NCI-H2081 (cell line): ENCODE measurements around the gene SORCS3.

Source experiments
- DNase-seq, 2 experiments: peaks; one replicate each; lab custom pipeline; 2025; lab: John Stamatoyannopoulos, UW

The SORCS3 gene

GRCh38 chr10:104920476-104920875 is 279.4 kb downstream of the SORCS3 start:
- DNase-seq: no peak

DNA sequence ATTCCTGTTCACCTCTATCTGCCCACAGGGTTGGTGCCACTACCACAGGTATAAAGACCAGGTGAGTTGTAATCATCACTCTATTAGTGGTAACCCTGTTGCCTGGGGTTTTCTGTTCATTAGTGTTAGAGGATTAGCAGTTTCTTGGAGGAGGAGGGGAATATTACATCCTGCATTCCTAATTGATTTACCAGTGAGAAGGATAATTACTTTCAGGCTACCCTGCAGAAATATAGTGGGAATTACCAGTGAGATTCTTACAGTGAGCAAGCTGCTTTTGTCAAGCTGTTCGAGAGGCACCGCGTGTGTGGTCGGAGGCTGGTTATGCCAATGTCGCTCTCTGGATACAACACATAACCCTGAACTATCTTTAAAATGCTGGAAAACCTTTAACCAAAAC is 280.7 kb downstream of the SORCS3 start:
- no peak for DNase-seq

- DNase-seq: no peak
Observed at GRCh38 chr10:104922810-104923209, 281.7 kb downstream of the SORCS3 start.

- DNase-seq: no peak
Observed at GRCh38 chr10:104923501-104923900, 282.4 kb downstream of the SORCS3 start.

DNA sequence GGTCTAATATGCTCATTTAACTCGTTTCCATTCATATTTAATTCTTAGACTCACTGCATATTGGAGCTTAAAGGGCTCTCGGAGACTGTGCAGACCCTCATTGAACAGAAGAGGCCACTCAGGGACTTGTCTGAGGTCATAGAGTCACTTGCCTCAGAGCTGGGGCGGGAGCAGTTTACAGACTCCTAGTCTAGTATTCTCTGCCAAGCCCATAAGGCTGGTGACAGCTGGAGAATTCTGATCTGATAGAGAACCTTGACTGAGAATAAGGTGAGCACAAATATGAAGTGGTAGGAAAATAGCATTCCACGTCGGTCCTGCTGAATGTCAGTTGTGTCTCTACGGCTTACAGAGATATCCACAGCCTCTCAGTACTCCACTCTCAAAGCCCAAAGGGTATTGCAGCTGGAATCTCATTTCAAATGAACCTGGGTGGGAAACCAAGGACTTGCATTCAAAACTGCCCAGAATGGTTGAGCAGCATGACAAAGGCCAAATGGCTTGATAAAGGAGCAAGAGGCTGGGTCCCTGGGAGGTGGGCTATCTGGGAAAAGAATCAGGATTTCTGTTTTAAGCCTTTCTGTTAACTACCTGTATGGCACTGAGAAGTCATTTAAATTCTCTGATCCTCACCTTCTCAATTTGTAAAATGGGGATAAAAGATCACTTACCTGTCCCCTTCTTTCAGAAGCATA is 283.2 kb downstream of the SORCS3 start:
- DNase-seq: no peak

DNA sequence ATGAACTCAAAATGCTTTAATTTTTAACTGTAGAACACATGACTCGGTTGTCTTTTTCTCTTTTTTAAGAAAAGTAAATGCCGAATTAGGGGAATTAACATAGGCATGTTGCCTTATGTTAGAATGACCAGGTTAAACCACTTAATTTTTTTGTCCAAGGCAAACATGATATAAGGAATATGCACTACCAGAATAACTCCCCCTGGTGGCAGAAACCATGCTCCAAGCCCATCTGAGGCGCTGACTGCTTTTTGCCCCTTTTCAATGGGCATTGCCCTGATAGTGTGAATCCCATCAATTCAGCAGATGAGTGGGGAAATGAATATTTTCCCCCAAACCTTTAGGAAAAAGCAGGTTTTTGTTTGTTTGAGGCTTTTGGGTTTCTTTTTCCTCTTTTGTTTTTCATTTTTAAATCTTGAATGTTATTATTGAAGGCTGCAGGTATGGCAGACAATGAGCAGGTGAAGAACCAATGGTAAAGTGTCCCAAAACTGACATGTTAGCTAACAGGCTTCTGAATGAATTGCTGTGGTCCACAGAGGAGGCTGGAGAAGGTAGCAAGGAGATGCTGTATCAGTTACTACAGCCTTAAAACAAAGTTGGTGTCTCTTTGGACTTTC is 284.3 kb downstream of the SORCS3 start:
- no peak for DNase-seq

DNA sequence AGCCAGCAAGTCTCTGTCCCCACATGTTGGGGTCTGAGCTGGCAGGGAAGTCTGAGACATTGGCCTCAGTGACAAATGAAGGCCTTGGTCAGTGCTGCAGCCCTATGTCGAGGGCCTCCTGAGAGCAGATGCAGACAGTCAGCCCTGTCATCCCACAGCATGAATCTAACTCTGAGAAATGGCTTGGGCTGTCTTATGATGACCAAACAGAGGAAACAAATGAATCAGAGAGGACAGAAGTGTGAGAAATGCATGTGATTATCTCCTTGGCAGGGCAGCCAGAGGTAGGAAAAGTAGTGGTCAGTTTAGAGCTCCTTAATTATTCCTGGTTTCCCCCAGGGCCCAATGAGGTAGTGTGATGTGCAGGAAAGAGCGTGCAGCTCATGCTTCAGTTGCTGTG is 287.6 kb downstream of the SORCS3 start:
- DNase-seq: no peak

GRCh38 chr10:104931612-104932134 is 290.6 kb downstream of the SORCS3 start:
- DNase-seq: no peak

DNA sequence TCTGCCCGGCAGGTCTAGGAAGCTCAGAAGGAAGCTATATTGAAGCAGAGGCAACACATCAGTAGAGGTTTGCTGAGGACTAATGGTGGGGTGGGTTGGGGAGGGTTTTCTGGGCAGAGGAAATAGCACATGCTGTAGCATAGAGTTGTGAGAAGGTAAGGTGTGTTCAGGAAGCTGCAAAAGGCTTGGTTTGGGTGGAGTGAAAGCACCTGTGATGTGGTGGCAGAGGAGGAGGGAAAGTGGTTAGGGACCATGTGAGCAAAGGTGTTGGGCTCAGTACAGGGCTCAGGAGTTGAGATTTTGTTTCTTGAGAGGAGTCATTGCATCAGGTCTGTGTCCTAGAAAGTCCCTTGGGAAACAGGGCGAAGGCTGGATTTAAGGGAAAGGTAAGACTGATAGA is 294.6 kb downstream of the SORCS3 start:
- no peak for DNase-seq

DNA sequence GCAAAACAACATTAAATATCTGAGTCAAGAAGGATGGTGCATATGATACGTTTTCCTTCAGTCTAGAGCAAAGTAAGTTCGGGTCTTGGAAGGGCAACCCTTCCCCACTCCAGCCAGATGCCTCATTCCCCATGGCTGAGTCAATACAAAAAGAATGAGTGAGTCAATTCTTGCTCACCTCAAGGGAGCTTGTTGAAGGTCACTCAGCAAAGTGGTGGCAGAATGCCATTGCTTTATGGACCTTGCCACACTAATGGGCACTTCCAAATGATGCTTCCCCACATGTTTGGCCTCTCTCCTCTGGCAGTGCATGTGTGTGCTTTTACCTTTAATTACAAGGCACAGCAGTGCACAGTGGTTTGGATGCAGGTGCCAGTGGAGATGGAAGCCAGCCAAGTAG is 296.5 kb downstream of the SORCS3 start:
- DNase-seq: no peak

DNA sequence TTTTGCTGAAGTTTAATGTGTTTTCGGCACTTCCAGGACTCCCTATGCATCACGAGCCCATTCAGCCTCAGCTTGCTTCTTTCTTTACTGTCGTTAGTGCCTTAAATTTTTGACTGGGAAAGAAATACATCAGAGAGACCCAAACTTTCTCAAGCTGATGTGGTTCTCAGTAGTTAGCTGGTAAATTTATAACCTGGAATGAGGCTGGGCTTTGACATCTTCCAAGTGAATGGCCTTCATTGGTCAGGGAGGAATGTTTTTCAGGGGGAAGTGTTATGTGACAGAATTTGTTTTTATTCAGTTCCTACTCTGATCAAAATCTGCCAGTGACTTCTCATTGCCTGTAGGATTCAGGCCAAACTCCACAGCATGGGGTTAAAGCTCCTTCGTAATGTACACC is 296.9 kb downstream of the SORCS3 start:
- DNase-seq: no peak

DNA sequence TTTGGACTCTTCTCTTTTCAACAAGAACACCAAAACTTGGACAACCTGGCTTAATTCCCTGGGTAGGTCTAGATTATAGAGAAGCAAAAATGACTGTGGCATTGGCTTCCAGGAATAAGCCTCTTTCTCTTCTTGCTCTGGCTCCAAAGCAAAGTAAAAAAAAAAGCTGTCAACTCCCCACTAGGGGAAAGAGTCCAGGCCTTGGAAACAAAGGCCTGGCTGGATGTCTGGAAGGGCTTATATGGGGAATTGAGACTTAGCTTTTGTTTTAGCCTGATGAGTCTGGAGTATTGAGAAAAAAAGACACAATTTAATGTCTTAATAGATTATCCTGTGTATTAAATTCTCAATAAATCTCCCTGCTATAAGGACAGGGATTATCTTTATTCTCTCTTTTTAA is 300.6 kb downstream of the SORCS3 start:
- no peak for DNase-seq

DNA sequence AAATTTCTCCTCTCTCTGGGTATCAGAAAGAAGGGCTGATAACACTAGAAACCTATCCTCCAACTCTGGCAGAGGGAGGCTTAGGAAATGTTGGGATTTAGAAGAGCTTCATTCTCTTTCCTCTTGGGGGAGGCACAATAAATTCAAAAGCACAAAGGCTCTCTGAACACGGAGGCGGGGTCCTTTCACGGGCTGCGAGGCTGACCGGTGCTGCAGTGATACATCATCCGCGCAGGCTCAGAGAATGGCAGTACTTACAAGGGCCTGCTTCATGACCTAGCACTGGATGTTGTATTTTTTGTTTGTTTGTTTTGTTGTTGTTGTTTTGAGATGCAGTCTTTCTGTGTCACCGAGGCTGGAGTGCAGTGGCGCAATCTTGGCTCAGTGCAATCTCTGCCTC is 306.2 kb downstream of the SORCS3 start:
- no peak for DNase-seq

- DNase-seq: no peak
Observed at GRCh38 chr10:104957178-104957841, 316.2 kb downstream of the SORCS3 start.

DNA sequence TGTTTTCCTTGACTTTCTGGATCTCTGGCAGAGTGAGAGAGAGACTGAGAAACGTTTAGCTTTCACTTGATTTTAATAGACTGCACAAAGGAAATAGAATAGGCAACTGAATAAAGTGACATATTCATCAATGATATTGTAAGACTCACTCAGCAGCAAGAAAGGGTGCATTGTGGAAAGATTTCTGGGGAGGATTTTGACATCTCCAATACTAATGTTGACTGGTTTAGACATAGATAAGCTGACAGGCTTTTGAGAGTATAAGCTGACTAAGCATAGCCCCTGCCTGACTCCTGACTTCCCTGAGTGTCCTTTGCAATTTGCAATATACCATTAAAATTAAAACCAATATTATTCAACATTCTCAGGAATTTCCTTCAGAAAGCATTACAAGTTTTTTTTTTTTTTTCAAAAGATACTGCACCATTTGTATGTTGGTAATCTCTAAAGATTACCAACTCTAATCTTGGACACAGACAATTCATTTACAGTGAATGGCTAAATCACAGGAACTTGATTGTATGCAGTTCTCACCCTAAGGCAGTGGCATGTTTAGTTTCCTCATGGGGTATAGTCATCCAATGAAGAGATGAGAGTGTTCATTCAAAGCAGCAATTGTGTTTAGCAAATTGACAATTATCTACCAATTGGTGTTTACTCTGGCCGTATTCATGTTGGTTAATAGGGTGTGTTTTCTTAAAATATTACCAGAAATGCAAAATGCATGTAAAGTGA is 325.6 kb downstream of the SORCS3 start:
- no peak for DNase-seq

DNA sequence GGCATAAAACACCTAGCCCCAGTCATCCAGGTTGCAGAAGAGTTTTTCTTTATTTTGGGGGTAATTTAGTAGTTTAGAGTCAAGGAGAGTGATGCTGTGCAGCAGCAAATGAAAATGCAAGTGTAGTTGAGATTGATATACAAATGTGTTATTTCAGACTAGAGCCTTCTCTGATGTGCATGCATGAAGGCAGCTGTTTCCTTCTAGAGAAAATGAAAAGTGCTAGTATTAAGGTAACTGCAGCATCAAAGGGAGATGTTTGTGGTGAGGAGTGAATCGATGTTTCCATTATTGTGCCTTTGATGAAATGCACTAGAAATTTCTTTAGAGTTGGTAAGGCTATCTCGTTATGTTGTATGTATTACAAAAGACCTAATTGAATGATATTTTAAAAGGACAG is 339.3 kb downstream of the SORCS3 start:
- no peak for DNase-seq

DNA sequence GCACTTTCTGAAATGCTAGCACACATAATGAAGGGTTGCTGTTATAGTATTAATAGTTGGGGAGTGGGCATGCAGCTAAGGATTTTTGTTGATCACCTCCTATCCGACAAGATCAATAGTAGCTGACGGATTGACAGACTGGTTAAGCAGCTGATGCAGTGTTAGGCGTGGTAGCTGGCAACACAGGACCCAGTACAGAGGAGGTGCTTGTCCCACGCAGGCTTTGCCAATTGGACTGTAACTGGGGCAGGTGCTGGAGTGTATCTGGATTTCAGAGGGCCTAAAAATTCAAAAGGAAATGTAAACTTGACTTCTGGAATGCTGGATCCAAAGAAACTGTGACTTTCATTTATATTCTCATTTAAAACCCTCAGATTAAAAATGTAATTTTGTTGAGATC is 340.9 kb downstream of the SORCS3 start:
- DNase-seq: no peak

DNA sequence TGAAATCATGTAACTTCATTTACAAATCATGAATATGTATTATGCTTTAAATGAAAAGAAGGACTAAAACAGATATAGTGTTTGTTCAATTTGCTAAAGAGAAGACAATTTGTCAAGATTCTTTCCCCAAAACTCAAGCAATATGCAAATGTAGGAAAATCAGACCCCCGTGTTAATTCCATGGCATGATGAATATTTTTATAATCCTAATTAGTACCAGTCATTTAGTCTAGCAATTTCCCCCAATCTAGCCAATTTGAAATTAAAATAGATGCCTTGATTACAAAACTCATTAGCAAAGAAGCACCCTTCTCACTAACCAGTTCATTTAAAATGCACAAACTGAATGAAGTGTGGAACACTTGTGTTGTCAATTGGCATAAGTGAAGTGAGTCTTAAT is 347.6 kb downstream of the SORCS3 start:
- DNase-seq: no peak

GRCh38 chr10:104989880-104990279 is 348.8 kb downstream of the SORCS3 start:
- no peak for DNase-seq

- DNase-seq: no peak
Observed at GRCh38 chr10:104993085-104993484, 352.0 kb downstream of the SORCS3 start.

DNA sequence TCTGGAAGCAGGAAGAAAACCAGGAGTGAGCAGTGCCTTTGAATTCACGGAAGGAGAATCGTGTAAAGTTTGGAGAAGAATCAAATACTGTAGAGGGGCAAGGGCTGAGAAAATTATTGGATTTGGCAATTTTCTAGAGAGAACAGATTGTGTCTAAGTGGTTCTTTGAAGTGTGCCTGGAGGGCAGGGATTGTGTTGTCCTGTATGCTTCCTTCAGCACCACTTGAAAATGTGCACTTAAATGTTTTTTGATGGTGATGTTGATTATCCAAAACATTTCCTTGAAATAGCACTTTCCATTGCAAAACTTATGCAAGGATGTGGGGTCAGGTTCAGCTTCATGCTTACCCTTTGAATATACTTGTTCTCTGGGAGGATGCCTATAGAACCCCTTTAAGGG is 360.2 kb downstream of the SORCS3 start:
- no peak for DNase-seq

DNA sequence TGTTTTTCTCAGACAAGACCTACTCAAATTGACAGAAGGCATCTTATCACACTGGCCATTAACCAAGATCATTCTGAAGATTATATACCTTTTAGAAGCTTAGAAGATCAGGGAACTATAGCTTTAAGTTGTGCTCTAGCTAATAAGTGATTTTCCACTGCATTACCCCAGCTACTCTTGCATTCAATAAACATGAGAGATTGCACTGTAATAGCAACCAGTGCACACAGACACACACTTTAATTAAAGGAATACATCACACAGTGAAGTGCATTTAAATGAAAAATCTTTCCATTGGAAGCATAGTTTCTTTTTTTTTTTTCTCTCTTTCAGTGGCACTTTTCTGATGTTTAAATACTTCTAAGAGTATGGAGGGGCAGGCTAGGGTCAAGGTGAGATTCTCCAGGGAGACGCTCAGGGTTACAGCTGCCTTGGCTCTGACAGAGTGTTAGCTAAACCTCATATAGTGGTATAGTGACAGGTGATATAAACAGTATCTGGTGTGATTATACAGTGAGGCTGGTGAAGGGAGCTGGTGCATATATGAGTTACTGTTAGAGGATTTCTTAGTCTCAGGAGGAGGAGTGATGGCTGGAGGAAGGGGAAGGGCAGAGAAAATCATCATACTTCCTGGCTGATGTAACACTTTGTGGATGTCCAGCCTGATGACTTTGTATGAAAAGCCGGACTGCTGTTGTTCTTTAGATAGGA is 369.5 kb downstream of the SORCS3 start:
- DNase-seq: no peak
